Measurements from ENCODE around the gene TMEM80.
A peak's percentile ranks its signal among the peaks of the same experiment; 100 is the strongest.

TMEM80 gene

GRCh38 chr11:746289-747157 is 50.9 kb downstream of the TMEM80 start:
- DNase-seq (ENCODE audit: low spot score) = no peak

DNA sequence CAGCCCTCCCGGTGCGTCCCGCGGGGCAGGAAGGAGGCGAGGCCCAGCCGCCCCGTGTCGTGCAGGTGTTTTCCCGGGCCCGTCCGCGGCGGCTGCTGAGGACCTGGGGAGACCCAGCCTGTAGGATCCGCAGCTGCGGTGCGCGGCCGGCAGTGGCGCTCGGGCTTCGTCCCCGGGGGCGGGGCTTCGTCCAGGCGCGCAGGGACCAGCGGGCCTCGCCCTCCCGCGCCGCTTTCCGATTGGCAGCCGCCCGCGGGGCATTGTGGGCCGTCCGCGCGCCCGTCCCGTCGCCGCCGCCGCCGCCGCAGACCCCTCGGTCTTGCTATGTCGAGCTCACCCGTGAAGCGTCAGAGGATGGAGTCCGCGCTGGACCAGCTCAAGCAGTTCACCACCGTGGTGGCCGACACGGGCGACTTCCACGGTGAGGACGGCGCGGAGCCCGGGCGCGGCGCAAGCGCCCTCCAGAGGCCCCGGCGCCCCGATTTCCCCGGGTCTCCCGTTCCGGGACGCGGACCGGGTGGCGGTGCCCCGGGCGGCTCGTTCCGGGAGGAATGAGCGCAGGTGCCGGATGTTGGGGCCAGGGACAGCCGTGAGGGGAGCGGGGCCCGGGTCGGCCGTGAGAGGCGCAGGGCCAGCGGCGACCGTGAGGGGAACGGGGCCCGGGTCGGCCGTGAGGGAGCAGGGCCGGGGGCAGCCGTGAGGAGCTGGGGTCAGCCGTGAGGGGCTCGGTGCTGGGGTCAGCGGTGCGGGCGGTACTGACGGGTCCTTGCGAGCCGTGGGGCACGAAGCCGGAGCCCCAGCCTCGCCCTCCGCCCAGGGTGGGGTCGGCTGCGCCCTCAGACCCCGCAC is 51.8 kb downstream of the TMEM80 start, which contains the start of gene TALDO1:
TALDO1 (plus strand) TSS at position 307 of the 849 bp plus-strand sequence; CDS start at position 325, 18 bp downstream.
- peak; percentile 69 for DNase-seq (ENCODE audit: low spot score)

GRCh38 chr11:748007-748359 is 52.4 kb downstream of the TMEM80 start:
- no peak for DNase-seq (ENCODE audit: low spot score)

- no peak for DNase-seq (ENCODE audit: low spot score)
Measured at GRCh38 chr11:749731-750130, 54.1 kb downstream of the TMEM80 start.
